HG03439 (cell line): ENCODE measurements around the gene LCNL1.

Experiments
- ATAC-seq: cut with Tn5 transposase; IDR thresholded peaks from one replicate; pipeline ENCODE4 v1.9.1; 2021; ENCODE audit warnings: mild to moderate bottlenecking, moderate library complexity; ENCODE audit not compliant: unreplicated experiment

The LCNL1 gene

DNA sequence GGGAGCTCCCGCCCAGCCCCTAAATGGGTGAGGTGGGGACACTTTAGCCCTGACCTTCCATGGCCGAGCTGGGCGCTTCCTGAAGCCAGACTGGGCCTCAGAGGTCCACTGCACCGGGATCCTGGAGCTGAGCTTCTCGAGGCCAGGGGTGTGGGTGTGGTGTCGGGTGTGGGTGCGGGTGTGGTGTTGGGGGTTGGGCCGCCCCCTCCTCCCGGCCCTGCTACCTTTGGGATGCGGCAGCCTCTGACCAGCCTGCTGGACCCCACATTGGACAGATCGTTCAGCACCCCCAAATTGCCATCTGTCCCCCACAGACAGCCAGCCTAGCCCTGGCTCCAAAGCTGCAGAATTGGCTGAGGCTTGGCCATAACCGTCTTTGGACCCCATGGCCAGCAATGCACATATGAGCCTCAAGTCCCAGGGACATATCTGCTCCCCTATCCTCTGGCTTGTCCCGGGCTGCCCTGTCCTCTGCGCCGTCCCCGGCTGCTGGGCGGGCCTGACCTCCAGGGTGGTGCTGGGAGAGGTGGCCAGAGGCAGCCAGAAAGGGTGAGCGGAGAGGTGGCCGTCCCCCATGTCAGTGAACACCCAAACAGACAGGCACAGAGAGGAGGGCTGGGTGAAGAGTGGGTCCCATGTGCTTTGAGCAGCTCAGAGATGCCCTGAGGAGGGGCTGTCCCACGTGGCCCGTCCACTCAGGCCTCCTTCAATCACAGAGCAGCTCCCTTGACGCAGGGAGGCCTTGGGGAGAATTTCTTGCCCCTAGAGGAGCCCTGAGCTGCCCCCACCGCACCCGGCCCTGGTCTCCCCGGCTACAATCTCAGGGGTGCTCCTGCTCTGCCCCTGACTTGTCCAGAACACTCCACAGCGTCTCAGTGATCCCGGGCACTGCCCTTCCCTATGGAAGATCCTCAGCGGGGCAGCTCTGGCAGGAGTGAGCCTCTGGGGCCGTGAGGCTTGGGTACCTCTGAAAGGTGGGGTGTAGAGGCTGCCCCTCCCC, 8.9 kb upstream of the LCNL1 start:
- no peak for ATAC-seq

DNA sequence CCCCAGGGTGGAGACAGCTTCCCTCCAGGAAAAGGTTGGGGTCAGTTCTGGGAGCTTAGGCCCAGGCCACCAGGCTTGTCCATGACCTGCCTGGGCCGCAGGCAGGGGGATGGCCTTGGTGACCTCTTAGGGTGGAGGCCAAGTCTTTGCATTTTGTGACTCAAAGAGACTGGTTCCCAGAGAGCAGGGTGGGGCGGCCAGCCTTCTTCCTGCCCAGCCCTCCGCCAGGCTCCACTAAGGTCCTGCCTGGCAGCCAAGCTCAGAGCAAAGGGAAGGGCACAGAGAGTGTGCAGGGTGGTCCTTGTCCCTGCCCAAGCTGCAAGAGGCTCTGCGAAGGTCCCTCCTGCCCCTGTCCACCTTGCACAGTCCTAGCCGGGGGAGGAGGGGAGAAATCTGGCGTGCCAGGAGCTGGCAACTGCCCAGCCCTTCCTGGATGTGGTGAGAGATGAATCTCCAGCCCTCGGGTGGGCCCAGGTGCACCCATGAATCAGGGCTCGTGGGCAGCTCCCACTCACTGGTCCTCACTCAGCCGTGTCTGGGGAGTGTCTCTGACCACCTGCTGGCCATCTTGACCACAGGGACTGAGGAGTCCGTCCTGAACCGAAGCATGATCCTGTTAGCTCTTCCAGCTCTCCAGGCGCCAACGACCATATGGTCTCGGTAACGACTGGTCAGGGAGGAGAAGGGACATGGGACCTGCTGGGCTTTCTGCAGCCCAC, 7.8 kb upstream of the LCNL1 start:
- no peak for ATAC-seq

DNA sequence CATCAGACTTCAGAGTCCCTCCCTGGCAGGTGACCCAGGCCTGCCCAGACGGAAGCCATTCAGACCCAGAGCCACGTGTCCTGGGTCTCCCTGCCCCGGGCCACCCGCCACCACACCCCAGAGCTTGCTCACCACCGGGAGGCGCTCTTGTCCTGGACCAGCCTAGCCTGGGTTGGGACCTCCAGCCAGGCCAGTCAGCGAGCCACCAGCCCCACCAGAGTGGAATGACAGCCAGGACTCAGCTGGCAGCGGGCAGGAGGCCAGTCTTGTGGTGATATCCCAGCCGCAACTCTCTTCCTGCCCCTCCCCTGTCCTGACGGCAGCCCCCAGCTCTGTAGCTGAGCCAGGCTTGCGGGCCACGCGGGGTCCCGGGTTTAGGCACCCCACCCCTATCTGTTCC, 7.1 kb upstream of the LCNL1 start:
- no peak for ATAC-seq

DNA sequence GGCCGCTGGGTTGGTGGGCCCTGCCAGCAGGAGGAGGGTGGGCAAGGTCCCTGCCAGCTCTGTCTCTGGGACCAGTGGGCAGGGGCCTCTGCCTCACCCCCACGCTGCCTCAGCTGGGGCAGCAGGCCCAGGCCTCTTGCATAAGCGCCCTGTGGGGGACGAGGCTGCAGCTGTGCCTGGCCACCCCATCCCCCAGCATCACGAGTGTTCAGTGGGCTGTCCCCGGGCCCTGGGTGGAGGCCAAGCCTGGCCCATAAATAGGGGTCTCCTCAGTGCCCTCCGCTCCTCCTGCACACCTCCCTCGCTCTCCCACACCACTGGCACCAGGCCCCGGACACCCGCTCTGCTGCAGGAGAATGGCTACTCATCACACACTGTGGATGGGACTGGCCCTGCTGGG, 5.6 kb upstream of the LCNL1 start, which contains the start of gene PTGDS:
PTGDS (plus strand) TSS at position 282 of the 400 bp plus-strand sequence; CDS start at position 357, 75 bp downstream.
- ATAC-seq, result no peak

DNA sequence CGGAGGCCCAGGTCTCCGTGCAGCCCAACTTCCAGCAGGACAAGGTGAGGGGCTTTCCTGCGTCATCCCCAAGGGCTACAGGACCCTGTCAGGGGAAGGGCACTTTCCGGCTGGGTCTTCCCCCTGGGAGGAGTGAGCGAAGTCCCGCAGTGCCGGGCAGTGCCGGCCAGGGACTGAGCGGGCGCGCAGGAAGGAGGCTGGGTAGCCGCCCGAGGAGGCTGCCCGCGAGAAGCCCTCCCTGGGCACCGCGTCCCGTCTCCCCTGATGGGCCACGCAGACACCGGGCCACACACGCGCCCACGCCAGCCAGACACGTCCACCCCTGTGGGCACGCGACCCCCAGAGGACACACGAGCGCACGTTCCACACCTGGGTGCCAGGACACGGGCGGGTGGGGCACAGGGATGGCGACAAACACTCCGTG, 5.1 kb upstream of the LCNL1 start:
- ATAC-seq, result no peak

DNA sequence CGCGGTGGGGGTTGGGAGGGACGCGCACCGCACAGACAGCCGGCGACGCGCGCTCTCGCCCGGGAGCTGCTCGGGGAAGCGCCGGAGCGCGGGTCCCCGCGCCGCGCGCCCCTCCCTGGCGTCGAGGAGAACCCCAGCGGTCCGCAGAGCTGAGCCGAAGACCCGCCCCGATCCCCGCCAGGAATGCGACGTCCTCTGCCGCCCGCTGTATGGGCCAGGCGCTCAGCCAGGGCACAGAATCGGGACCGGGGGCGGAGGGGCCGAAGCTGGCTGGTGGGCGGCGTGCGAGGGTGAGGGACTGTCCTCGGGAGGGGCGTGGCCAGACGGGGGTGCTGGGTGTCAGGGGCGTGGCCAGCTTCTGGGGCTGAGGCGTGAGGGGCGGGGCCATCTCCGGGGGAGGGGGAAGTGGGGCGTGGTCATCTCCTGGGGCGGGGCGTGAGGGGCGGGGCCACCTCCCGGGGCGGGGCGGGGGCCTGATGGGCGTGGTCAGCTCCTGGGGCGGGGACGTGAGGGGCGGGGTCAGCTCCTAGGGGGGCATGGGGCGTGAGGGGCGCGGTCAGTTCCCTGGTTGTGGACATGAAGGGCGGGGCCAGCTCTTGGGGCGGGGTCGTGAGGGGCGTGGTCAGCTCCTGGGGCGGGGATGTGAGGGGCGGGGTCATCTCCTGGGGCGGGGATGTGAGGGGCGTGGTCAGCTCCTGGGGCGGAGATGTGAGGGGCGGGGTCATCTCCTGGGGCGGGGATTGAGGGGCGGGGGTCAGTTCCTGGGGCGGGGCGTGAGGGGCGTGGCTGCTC, 4.5 kb upstream of the LCNL1 start:
- no peak for ATAC-seq

DNA sequence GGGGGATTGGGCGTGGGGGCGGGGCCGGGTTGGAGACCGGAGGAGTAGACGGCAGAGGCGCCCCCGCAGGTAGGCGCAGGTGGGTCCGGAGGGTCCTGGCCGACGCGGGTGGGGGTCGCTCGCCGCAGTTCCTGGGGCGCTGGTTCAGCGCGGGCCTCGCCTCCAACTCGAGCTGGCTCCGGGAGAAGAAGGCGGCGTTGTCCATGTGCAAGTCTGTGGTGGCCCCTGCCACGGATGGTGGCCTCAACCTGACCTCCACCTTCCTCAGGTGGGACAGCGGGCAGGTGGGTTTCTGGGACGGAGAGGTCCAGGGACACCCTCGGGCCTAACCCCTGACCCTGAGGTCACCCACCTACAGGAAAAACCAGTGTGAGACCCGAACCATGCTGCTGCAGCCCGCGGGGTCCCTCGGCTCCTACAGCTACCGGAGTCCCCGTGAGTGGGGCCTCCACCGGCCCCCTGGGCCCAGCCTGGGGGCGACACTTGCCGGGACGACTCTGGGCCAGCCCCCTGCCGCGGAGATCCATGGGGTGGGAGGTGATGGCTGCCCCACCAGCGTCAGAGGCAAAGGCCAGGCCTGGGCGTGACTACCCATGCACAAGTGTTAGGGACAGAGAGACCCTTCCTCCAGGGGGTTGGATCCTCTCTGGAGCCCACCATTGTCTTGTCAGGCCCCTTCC, 3.8 kb upstream of the LCNL1 start:
- no peak for ATAC-seq

DNA sequence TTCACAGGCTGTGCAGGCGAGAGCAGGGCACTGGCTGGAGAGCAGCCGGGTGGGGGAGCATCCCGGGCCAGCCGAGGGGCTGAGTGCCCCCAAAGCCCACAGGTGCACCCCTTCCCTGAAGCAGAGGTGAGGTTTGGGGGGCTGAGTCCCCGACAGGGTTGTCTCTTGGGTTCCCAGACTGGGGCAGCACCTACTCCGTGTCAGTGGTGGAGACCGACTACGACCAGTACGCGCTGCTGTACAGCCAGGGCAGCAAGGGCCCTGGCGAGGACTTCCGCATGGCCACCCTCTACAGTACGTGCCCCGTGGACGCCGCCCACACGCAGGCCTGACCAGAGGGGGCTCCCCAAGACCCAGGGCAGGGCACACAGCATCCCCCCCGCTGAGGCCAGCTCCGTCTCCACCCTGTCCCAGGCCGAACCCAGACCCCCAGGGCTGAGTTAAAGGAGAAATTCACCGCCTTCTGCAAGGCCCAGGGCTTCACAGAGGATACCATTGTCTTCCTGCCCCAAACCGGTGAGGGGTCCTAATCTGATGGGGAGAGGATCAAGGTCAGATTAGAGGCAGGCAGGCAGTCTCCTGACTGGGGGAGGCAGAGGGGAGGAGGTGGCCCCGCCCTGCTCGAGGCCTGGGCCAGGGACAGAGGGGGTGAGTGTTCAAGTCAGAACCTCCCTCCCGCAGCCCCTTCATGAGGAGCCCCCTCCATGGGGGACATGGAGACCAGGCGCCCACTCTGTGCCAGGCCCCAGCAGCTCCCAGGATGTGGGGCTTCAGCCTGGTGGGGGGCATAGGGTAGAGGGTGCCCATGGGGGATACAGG, 2.8 kb upstream of the LCNL1 start:
- no peak for ATAC-seq

DNA sequence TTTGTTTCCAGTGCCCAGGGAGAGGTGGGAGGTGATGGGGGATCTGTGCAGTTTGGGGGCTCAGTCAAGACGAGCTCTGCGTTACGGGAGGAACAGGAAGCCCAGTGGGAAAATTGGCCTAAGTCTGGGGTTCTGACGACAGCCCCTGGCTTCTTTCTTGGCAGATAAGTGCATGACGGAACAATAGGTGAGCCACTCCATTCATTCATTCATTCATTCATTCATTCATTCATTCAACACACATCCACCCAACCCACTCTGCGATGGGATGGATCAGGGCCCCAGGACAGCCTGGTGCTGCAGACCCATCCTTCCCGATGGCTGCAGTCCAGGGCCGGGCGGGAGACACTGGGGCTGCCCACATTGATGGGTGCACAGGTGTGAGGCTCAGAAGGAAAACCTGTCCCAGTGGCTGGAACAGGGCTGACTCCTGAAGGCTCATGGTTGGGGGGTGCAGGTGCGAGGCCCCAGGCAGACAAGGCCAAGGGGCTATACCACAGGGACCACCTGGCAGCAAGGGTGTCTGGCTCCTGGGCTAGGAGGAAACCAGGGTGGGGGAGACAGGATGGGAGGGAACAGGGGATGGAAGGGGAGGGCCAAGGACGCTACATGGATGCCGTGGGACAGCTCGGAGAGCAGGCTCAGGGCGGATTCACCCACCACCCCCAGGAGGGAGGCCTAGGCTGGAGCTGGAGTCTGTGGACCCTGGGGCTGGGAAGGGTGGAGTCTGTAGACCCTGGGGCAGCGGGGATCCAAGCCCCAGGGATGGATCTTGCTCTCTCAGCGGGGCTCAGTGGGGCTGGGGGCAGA, 1.9 kb upstream of the LCNL1 start:
- ATAC-seq, result no peak

DNA sequence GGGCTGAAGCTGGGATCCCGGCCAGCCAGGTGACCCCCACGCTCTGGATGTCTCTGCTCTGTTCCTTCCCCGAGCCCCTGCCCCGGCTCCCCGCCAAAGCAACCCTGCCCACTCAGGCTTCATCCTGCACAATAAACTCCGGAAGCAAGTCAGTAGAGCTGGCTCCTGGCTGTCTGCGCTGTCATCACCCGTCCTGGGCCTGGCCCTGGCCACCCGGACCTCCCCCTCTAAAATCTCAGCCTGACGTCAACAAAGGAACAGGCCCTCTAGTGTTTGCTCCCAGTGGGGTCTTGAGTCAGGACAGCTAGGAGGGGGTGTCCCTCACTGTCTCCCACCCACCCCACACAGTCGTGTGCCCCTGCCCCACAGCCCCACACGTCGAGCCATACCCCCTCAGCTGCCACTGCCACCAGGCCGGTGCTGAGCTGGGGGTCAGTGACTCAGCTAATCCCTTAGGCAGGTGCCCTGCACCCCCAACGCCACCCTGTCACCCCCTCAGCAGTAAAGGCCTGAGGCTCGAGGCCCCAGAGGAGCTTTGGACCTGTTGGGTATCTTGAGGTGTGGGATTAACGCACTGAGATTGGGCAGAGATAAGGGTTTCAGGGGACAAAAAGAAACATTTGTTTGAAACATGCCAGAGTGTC, 1.1 kb upstream of the LCNL1 start:
- ATAC-seq, result no peak

DNA sequence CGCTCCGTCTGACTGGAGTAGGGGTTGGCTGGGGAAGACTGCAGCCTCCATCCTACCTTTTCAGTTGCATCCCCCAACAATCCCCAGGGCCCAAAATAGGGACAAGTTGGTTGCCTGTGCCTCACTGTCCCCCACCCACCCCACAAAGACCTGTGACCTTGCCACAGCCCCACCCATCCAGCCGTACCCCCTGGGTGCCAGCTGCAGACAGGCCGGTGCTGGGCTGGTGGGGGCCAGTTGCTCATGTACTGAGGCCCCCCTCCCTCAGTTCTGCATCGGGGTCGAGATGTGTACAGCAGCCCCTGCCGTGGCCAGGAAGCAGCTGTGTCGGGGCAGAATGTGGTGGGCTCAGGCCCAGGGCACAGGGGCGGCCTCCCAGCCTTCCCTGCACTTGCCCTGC, 374 bp downstream of the LCNL1 start:
- ATAC-seq, result no peak

DNA sequence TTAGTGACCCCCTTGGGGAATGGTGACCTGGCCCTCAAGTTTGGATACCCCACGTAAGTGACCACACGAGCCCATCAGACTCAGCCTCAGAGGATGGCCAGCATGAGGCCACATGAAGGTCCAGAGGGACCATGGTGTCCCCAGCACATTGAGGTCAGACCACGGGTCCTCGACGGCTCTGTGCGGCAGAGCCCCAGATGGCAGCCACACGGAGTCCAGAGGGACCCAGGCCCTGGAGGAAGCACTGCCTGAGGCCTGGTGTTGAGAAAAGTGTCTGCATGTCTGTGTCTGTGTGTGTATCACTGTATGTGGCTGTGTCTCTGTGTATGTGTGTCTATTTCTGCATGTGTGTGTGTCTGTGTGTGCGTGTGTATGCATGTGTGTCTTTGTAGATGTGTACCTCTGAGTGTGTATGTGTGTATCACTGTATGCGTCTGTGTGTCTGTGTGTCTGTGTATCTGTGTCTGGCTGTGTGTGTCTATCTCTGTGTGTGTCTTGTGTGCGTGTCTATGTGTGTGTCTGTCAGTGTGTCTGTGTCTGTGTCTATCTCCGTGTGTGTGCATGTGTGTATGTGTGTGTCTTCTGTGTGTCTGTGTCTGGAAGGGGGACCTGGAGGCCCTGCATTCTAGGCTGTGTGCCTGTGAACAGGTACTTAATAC, 992 bp downstream of the LCNL1 start:
- no peak for ATAC-seq

DNA sequence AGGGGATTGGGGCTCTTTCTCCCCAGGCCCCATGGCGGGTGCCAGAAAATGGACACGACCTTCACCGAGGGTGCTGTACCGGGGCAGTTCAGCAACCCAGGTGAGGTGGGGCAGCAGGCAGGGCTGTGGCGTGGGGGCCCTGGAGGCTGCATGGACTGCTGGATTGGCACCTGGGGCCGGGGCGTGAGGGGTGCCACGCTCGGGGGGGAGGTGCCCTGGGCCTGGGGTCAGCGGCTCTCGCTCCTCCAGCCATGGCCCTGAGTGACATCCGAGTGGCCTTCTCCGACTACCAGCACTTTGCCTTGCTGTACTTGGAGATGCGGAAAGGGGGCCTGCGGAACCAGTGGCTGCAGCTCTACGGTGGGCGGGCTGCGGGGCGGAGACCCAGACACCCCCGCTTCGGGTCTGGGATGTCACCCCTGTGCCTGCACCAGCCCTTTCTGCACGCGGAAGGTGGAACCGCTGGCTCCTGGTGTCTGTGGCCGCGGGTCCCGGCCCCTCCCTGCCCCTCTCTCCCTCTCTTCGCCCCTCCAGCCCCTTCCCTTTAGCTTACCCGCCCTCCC, 1.8 kb downstream of the LCNL1 start:
- no peak for ATAC-seq

DNA sequence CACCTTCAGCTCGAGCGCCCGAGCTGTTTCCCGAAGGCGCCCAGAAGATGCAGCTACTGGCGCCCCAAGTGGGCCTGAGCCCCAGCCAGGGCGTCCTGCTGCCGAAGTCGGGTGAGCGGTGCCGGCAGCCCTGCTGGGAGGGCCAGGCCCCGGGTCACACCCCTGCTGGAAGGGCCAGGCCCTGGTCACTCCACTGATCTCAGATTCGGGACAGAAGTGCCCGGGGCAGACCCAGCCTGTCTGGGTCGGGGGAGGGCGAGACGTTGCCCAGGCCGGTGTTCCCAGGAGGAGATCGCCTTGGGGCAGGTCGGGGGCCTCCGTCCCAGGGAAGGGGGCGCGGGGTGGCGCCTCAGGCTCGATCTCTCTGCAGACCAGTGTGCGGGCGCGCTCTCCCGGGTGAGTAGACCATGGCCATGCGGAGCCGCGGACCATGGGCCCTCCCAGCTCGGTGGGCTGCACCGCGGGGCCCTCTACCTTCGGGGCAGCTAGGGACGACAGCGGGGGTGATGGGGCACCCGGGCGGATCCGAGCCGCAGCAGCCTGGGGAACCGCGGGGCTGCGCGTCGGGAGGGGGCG, 2.3 kb downstream of the LCNL1 start:
- ATAC-seq, result no peak

DNA sequence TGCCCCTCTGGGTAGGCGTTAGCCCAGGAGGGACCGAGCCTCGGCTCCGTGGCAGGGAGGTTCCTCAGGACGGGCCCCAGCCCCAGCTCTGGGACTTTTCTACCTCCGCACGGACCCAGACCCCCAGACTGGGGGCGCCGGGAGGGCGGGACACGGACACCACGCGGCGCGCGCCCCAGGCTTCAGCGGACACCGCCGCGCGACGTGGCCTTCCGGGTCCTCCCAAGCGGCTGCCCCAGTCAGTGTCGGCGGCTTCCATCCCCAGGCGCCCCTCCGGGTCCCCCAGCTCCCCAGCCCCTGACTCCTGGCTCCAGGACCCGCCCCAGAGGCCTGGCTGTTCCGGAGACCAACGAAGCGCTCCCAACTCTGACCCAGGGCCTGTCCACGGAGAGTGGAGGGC, 3.1 kb downstream of the LCNL1 start:
- ATAC-seq, result no peak

DNA sequence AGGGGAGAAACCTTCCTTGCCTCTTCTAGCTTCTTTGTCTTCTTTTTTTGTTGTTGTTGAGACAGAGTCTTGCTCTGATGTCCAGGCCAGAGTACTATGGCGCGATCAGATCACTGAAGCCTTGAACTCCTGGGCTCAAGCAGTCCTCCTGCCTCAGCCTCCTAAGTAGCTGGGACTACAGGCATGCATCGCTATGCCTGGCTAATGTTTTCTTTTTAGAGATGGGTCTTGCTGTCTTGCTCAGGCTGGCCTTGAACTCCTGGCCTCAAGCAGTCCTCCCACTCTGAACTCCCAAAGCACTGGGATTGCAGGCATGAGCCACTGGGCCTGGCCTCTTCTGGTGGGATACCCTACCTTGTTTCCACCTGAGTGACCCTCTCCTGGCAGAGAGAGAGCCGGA, 6.1 kb downstream of the LCNL1 start:
- no peak for ATAC-seq

DNA sequence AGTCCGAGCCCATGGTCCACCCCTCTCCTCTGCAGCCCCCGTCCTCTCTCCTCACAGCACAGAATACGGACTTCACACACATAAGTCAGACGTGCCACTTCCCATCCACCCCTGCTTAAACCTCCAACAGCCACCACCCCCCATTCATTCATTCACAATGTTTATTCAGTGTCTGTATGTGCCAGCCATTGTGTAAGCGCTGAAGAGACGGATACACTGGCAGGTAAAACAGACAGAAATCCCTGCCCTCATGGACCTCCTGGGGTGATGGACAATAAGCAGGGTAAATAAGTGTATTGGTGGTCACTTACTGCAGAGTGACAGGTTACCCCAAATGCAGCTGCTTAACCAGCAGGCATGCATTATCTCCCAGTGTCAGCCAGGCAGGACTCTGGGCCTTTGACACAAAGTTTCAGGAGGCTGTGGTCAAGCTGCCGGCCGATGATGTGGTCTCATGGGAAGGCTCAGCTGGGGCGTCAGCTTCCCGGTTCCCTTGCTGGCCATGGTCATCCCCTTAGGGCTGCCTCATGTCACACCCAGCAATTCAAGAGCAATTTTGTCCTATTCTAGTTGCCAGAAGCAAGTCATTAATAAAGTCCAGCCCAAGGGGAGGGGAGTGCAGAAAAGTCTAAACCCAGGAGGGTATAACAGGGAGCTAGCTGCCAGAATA, 7.6 kb downstream of the LCNL1 start:
- no peak for ATAC-seq
